Activated naive CD8-positive, alpha-beta T cell treated with anti-CD3 and anti-CD28 coated beads for 36 hours (primary cell): ENCODE data around the gene ADCY10. TPM values are rescaled to one million over a fixed set of nuclear protein-coding genes. Genes with fewer than 3 reads are reported as not detected.
"Not testable (repeated sequence)": the region's sequence is repeated elsewhere in the genome, so short reads cannot be mapped to it uniquely, and the experiment has no call there.

ENCODE experiments used
- DNase-seq: peaks from one replicate; pipeline ENCODE4 v3.0.0; 2021
- H3K27ac Mint-ChIP-seq: one replicate; pipeline ENCODE4 v1.8.0; 2022; ENCODE audit warnings: mild to moderate bottlenecking, moderate library complexity, mixed read lengths
- H3K27me3 Mint-ChIP-seq: one replicate; pipeline ENCODE4 v1.8.0; 2022; ENCODE audit warnings: mild to moderate bottlenecking, mixed read lengths
- H3K36me3 Mint-ChIP-seq: one replicate; pipeline ENCODE4 v1.8.0; 2021; ENCODE audit warnings: mild to moderate bottlenecking, mixed read lengths
- H3K4me1 Mint-ChIP-seq: one replicate; pipeline ENCODE4 v1.8.0; 2021; ENCODE audit warnings: mixed read lengths
- H3K4me3 Mint-ChIP-seq: one replicate; pipeline ENCODE4 v1.8.0; 2022; ENCODE audit warnings: mild to moderate bottlenecking, moderate library complexity, mixed read lengths
- H3K9me3 Mint-ChIP-seq: one replicate; pipeline ENCODE4 v1.8.0; 2022; ENCODE audit warnings: mixed read lengths
- total RNA-seq, 2 experiments: library from RNA; stranded (reverse); gene quantifications; one replicate each; pipeline ENCODE4 v1.2.3, GENCODE V29; 2021

Gene ADCY10
- total RNA-seq, 2 experiments from 2014 or later = not detected

DNA sequence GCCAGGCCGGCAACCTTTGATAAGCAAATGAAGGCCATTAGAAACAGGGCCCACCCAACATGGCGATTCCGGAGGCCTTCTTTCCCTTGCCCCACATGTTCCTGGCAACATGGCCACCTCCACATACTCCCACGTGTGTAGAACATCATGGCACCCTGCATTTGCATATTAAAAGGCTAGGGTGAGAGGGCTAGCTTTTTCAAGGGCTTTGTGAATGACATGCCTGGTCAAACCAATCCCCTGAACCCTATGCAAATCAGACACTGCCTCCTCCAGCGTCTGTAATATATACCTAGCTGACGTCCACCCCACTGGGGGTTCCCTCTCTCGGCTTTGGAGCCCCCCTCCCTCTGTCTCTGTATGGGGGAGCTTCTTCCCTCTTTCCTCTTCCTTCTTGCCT lies 1.6 kb downstream of the ADCY10 start:
- Mint-ChIP-seq H3K9me3 (peaks cover 6% of the 10 kb centered on the region), H3K4me1 (no peaks in the 10 kb centered on the region), H3K27ac (no peak overlapping the region), H3K27me3 (no peaks in the 10 kb centered on the region), H3K4me3 (no peak overlapping the region), H3K36me3 (peaks cover 5% of the 10 kb centered on the region)
- no peak for DNase-seq

DNA sequence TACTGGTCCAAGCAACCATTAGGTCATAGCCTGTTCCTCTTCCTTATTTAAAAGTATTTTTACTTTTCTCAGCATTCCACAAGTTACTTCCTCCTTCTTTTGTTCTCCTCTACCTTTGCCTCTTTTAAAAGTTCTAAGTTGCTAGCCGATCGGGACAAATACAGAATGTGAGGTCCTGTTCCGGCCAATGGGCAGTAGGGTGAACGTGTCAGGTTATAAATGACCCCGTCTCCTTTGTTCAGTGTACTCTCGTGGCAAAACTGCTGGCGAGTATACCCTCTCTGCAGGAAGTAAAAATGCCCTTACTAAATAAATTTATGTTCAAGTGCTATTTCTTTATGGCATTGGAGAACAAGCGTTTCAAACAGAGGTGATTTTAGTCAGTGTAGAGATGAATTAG lies 2.5 kb downstream of the ADCY10 start:
- Mint-ChIP-seq H3K4me3 (no peak overlapping the region), H3K9me3 (peaks cover 6% of the 10 kb centered on the region), H3K36me3 (peaks cover 5% of the 10 kb centered on the region), H3K27me3 (no peaks in the 10 kb centered on the region), H3K4me1 (no peaks in the 10 kb centered on the region), H3K27ac (no peak overlapping the region)
- no peak for DNase-seq

DNA sequence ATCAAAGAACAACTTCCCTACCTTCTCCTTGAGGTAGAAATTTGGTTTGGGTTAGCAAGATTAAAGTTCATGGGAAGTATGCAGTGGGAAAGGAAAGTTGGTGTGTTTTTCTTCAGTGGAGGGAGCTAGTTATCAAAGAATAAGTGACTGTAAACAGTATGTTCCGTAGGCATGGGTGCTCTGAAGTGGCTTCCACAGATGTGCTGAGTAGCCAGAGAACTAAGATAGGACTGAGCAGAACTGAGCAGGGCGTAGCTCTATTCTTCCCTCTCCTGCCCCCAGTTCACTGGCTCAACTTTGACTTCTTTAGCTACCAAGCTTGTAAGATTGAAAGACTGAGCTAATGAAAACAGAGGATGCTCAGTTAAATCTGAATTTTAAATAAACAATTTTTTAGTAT lies 3.4 kb downstream of the ADCY10 start:
- Mint-ChIP-seq H3K27me3 (no peaks in the 10 kb centered on the region), H3K27ac (no peak overlapping the region), H3K36me3 (peaks cover 5% of the 10 kb centered on the region), H3K9me3 (peaks cover 6% of the 10 kb centered on the region), H3K4me3 (no peak overlapping the region), H3K4me1 (no peaks in the 10 kb centered on the region)
- no peak for DNase-seq

DNA sequence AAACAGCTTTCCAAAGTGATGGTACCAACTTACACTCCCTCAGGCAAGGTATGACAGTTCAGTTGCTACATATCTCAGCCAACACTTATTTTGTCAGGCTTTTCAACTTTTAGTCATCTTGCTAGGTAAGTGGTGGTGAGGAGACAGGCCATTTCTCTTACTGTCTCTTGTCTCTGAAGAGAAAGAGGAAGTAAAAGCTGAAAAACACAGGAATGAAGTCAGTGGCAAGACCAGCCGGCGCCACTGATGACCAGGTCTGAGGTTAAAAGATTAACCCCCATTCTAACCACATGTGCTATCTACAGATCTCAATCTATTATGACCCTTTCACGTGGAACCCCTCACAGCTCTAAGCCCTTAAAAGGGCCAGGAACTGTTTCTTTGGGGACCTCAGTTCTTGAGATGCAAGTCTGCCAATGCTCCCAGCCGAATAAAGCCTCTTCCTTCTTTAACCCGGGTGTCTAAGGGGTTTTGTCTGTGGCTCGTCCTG lies 4.2 kb downstream of the ADCY10 start:
- H3K4me3 Mint-ChIP-seq = no peak overlapping the region
- peaks cover 6% of the 10 kb centered on the region for H3K9me3 Mint-ChIP-seq
- no peaks in the 10 kb centered on the region for H3K4me1 Mint-ChIP-seq
- no peaks in the 10 kb centered on the region for H3K27me3 Mint-ChIP-seq
- no peak for DNase-seq
- H3K36me3 Mint-ChIP-seq = peaks cover 5% of the 10 kb centered on the region
- no peak overlapping the region for H3K27ac Mint-ChIP-seq

DNA sequence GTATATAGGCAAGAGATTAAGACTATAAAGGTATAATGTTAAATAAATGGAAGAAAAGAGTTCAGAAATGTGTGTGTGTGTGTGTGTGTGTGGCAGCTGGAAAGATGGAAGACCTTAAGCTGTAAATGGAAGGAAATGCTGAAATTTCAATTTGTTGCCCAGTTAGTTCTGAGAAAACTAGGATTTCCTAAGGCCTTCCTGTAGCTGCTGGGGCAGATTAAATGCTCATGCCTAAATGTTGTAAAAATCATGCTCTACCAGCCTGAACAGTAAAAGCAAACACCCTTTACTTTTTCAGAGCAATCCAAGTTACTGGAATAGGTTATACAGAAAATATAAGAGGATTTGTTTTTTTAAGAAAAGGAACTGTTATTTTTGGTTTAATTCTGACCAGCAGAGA lies 8.3 kb downstream of the ADCY10 start:
- Mint-ChIP-seq H3K27me3 (no peaks in the 10 kb centered on the region), H3K9me3 (peaks cover 6% of the 10 kb centered on the region), H3K27ac (no peak overlapping the region), H3K4me3 (no peak overlapping the region), H3K36me3 (peaks cover 5% of the 10 kb centered on the region), H3K4me1 (no peaks in the 10 kb centered on the region)
- DNase-seq = no peak

DNA sequence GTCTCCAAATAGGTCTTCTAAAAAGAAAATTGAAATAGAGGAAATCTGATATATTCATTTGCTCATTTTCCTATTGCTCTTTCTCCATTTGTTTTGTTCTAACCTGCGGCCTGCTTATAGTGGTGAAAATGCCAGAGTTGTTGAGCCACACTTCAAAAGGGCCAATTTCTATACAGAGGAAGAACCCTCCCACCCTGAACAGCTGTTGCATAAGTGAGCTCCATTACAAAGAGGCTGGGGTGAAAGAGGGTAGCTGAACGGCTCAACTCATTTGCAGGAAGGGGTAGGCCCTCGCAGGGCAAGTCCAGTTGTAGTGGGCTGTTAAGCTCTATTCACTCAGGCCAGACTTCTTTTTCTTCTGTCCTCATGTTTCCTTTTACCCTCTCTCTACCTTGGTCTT lies 8.8 kb downstream of the ADCY10 start:
- Mint-ChIP-seq H3K27ac (no peak overlapping the region), H3K27me3 (no peaks in the 10 kb centered on the region), H3K36me3 (peaks cover 2% of the 10 kb centered on the region), H3K4me1 (no peaks in the 10 kb centered on the region), H3K4me3 (no peak overlapping the region), H3K9me3 (peaks cover 4% of the 10 kb centered on the region)
- DNase-seq = no peak

DNA sequence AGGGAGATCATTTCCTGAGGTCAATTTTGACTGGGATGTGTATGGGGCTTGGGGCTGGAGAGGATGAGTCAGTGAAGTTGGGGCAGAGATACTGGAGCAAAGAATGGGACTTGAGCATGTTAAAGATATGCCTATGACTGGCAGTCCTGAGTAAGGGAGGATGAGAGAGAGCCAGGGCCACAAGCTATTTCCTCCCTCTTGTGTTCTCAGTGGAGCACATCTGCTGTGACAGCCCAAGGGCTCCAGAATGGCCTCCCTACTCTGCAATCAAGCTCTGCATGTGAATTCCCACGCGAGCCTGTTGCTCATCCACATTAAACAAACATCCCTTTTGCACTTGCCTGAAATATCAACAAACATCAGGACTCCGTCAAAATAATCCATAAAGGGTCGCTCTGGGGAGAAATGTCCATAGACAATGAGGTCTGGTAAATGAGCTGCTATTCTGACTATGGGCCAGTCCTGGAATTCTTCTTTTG lies 9.2 kb downstream of the ADCY10 start:
- DNase-seq = no peak
- Mint-ChIP-seq H3K27me3 (no peaks in the 10 kb centered on the region), H3K4me3 (no peak overlapping the region), H3K36me3 (no peaks in the 10 kb centered on the region), H3K27ac (no peak overlapping the region), H3K4me1 (no peaks in the 10 kb centered on the region), H3K9me3 (no peaks in the 10 kb centered on the region)

DNA sequence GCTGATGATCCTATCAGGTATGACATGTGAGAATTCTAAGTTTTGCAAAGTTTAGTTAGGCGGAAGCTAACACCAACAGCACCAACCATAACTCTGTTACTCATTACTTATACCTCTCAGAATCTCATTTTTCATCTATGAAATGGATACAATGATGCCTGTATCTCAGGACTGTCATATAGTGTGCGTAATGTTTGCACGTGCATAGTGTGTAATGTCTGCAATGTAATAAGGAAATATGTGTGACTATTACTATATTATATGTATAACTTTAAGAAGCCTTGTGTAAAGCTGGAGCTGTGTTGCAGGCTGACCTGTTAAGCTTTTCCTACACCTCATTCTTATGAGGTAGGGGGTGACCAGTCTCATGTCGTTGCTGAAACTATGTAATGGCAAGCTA lies 13.0 kb downstream of the ADCY10 start:
- Mint-ChIP-seq H3K4me3 (no peak overlapping the region), H3K4me1 (no peaks in the 10 kb centered on the region), H3K36me3 (no peaks in the 10 kb centered on the region), H3K27me3 (no peaks in the 10 kb centered on the region), H3K9me3 (no peaks in the 10 kb centered on the region), H3K27ac (no peak overlapping the region)
- DNase-seq = no peak

DNA sequence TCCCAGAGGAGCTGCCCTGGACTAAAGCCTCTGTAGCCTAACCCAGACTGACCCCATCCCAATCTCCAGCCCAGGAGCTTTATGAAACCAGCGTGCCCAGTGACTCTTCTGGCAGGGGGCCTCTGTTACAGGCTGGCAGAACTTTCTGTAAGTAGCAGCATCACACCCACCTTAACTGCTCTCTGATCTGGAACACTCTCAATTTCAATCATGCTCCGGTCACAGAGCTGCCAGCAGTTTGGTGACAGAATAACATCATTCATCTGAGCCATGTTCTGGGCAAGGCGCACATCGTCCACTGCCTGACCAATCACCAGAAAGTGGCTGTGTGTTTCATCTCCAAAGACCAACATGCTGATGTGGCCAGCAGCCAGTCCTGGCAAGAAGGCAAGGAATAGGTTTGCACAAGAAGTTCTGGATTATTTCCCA lies 14.7 kb downstream of the ADCY10 start:
- Mint-ChIP-seq H3K4me1 (no peaks in the 10 kb centered on the region), H3K27me3 (no peaks in the 10 kb centered on the region), H3K27ac (no peak overlapping the region), H3K9me3 (no peaks in the 10 kb centered on the region), H3K36me3 (no peaks in the 10 kb centered on the region), H3K4me3 (no peak overlapping the region)
- DNase-seq = no peak

DNA sequence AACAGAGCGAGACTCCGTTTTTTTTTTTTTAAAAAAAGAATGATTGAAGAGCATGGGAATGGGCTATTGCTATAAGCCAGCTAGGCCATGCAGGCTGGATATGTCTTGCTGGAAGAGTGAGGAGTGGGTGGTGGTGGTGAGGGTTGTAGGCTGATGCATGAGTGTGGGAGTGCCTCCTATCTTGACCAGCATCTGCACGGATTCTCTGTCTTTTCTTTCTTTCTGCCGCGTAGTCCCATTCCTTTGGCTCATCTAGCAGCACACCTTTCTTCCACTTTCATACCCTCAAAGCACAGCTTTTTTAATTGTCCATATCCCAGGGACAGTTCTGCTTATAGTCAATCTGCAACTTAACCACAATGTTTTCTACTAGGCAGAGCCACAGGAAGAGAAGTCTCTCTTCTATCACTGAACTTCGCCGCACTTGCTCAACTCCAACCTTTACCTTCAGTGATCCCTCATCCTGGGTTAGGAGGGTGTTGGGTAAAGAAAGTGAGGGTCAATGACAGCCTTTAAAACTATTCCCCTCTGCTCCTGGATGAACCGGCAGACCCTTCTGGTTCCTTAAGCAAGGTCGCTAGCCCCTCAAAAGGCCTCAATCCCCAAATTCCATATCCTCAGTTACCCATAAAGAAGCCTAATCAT lies 15.2 kb downstream of the ADCY10 start:
- H3K9me3 Mint-ChIP-seq = no peaks in the 10 kb centered on the region
- H3K27ac Mint-ChIP-seq = no peak overlapping the region
- H3K4me3 Mint-ChIP-seq = no peak overlapping the region
- no peaks in the 10 kb centered on the region for H3K27me3 Mint-ChIP-seq
- DNase-seq = no peak
- H3K4me1 Mint-ChIP-seq = no peaks in the 10 kb centered on the region
- no peaks in the 10 kb centered on the region for H3K36me3 Mint-ChIP-seq

DNA sequence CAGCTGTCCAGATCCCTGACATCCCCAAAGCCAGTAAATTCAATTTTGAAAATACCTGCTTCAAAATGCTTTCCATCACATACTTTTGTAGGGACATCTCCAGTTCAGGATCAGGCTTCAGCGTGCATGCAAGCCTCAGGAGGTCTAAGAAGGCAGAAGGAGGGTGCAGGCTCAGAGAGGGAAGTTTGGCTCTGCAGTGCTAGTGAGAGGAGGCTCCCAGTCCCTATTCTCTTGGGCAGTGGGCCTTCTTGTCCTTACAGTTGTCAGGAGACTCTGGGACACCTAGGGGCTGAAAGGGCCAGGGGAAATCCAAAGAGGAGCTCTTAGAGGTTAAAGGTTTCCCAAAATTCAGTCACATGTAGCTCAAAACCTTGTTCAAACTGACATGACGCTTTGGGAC lies 20.1 kb downstream of the ADCY10 start:
- Mint-ChIP-seq H3K4me1 (no peaks in the 10 kb centered on the region), H3K27me3 (no peaks in the 10 kb centered on the region), H3K4me3 (no peak overlapping the region), H3K27ac (no peak overlapping the region), H3K36me3 (no peaks in the 10 kb centered on the region), H3K9me3 (no peaks in the 10 kb centered on the region)
- no peak for DNase-seq

DNA sequence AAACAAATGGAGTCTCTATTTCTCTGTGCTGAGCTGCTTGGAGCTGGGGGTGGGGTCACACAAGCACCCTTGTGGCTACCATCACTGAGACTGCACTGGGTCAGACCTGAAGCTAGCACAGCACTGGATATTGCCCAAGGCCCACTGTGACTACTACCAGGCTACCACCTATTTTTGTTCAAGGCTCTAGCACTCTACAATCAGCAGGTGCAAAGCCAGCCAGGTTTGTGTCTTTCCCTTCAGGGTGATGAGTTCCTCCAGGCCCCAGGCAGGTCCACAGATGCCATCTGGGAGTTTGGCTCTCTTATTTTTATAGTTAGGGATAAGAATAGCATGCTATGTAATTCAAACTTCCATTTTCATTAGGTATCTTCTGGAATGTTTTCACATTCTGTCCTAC lies 23.5 kb downstream of the ADCY10 start:
- Mint-ChIP-seq H3K27ac (no peak overlapping the region), H3K9me3 (no peaks in the 10 kb centered on the region), H3K4me3 (no peak overlapping the region), H3K36me3 (peaks cover 2% of the 10 kb centered on the region), H3K4me1 (no peaks in the 10 kb centered on the region), H3K27me3 (peaks cover 4% of the 10 kb centered on the region)
- DNase-seq = no peak

DNA sequence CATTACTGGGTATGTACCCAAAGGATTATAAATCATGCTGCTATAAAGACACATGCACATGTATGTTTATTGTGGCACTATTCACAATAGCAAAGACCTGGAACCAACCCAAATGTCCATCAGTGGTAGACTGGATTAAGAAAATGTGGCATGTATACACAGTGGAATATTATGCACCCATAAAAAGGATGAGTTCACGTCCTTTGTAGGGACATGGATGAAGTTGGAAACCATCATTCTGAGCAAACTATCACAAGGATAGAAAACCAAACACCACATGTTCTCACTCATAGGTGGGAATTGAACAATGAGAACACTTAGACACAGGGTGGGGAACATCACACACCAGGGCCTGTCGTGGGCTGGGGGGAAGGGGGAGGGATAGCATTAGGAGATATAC lies 26.7 kb downstream of the ADCY10 start:
- H3K27me3 Mint-ChIP-seq, H3K36me3 Mint-ChIP-seq, DNase-seq, H3K27ac Mint-ChIP-seq, H3K9me3 Mint-ChIP-seq, H3K4me3 Mint-ChIP-seq, H3K4me1 Mint-ChIP-seq: not testable (repeated sequence)

DNA sequence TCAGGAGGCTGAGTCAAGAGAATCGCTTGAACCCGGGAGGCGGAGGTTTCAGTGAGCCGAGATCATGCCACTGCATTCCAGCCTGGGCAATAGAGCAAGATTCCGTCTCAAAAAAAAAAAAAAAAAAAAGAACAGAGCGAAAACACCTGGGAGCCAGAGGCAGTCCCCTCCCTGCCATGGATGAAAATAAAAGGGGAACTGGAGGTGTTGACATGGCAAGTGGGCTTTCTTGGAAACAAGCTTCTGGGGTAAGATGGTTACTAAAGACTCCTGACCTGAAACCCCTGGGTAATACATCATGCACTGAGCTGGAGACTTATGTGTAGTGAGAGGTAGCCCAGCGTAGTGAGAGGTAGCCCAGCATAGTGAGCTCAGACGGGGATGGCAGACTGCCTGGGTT lies 31.6 kb downstream of the ADCY10 start:
- no peaks in the 10 kb centered on the region for H3K4me1 Mint-ChIP-seq
- no peaks in the 10 kb centered on the region for H3K27me3 Mint-ChIP-seq
- no peaks in the 10 kb centered on the region for H3K9me3 Mint-ChIP-seq
- H3K27ac Mint-ChIP-seq = no peak overlapping the region
- peaks cover 2% of the 10 kb centered on the region for H3K36me3 Mint-ChIP-seq
- no peak overlapping the region for H3K4me3 Mint-ChIP-seq
- no peak for DNase-seq

DNA sequence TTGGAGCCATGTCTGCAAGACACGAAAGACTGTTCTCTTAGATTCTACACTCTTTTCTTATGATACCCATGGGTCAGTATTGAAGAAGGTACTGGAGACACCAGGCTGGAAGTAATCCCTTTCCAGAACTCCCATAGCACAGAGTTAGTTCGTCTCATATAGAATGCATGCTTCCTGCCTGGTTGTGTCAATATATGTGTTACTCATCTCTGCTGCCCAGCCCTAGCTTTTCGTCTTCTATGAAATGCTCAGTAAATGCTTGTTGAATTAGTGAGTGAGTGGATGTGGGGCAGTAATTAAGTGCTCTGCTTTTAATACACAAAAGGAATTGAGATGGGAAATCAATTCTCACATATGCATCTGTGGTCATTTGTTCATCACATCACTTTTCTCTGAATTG lies 32.1 kb downstream of the ADCY10 start:
- H3K4me1 Mint-ChIP-seq = no peaks in the 10 kb centered on the region
- no peak overlapping the region for H3K4me3 Mint-ChIP-seq
- no peak overlapping the region for H3K27ac Mint-ChIP-seq
- H3K36me3 Mint-ChIP-seq = peaks cover 2% of the 10 kb centered on the region
- no peaks in the 10 kb centered on the region for H3K9me3 Mint-ChIP-seq
- no peak for DNase-seq
- H3K27me3 Mint-ChIP-seq = no peaks in the 10 kb centered on the region

DNA sequence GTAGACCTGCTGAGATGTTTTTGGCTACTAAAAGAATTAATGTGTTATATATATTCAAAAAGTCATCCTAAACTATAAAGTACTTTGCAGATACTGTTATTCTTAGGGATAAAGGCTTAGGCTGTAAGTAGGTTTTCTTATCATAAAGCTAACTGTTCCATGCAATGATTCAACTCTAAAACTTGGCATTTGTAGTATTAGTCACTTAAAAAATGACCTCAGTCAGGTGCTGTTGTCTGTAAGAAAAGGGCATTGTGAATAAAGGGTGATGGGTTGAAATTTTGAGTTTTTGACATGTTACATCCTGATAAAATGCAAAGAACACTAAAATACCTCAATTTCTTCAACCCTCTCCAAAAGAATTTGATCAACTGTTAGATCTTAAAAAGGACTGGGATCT lies 32.9 kb downstream of the ADCY10 start:
- DNase-seq = no peak
- H3K27ac Mint-ChIP-seq = no peak overlapping the region
- no peaks in the 10 kb centered on the region for H3K27me3 Mint-ChIP-seq
- H3K4me3 Mint-ChIP-seq = no peak overlapping the region
- H3K4me1 Mint-ChIP-seq = no peaks in the 10 kb centered on the region
- no peaks in the 10 kb centered on the region for H3K36me3 Mint-ChIP-seq
- no peaks in the 10 kb centered on the region for H3K9me3 Mint-ChIP-seq
